GM19025 (cell line): ENCODE data around the gene SELENOO.

ENCODE experiments used
- ATAC-seq: cut with Tn5 transposase; IDR thresholded peaks from one replicate; pipeline ENCODE4 v1.9.1; 2021; ENCODE audit warnings: mild to moderate bottlenecking, low read depth, moderate library complexity; ENCODE audit not compliant: unreplicated experiment

SELENOO gene

GRCh38 chr22:50226063-50226874 is 25.5 kb downstream of the SELENOO start:
- no peak for ATAC-seq

GRCh38 chr22:50226875-50227165 is 26.0 kb downstream of the SELENOO start:
- ATAC-seq: no peak

- no peak for ATAC-seq
Observed at GRCh38 chr22:50227579-50228215, 26.9 kb downstream of the SELENOO start.

- ATAC-seq: no peak
Observed at GRCh38 chr22:50228366-50228765, 27.6 kb downstream of the SELENOO start.

GRCh38 chr22:50229370-50229769 is 28.6 kb downstream of the SELENOO start:
- no peak for ATAC-seq

- ATAC-seq: no peak
Observed at GRCh38 chr22:50232481-50233151, 31.8 kb downstream of the SELENOO start.

GRCh38 chr22:50233223-50233622 is 32.4 kb downstream of the SELENOO start:
- no peak for ATAC-seq

GRCh38 chr22:50236731-50237409 is 36.1 kb downstream of the SELENOO start:
- no peak for ATAC-seq

- ATAC-seq: no peak
Observed at GRCh38 chr22:50238755-50239154, 37.9 kb downstream of the SELENOO start.

GRCh38 chr22:50242406-50242949 is 41.7 kb downstream of the SELENOO start:
- ATAC-seq: no peak

GRCh38 chr22:50243685-50244419 is 43.0 kb downstream of the SELENOO start:
- no peak for ATAC-seq

- peak; percentile 72 for ATAC-seq
Observed at GRCh38 chr22:50244420-50245213, 43.8 kb downstream of the SELENOO start, which contains the start of gene TUBGCP6. Gene TUBGCP6 (minus strand): TSS chr22:50245023. CDS start chr22:50244459, 564 bp downstream.

GRCh38 chr22:50245214-50246072 is 44.6 kb downstream of the SELENOO start:
- ATAC-seq: no peak

GRCh38 chr22:50246242-50247175 is 45.7 kb downstream of the SELENOO start:
- ATAC-seq: no peak

GRCh38 chr22:50247748-50248147 is 46.9 kb downstream of the SELENOO start:
- ATAC-seq: no peak

- ATAC-seq: no peak
Observed at GRCh38 chr22:50248196-50249081, 47.6 kb downstream of the SELENOO start.
